Ramos (cell line): ENCODE results near the gene SLX4IP.
"Not testable (repeated sequence)": the region's sequence is repeated elsewhere in the genome, so short reads cannot be mapped to it uniquely, and the experiment has no call there.

Experiments used
- in situ Hi-C: fragments of 300-500 bp; cut with MboI; formaldehyde crosslinking; loops from one replicate; pipeline ENCODE4 v1.14.3; 2022; ENCODE audit warnings: low sequenced_read_pairs; ENCODE audit not compliant: unreplicated experiment

SLX4IP gene

GRCh38 chr20:10617549-10618133 is 182.5 kb downstream of the SLX4IP start:
- in situ Hi-C loops: not testable (repeated sequence)

GRCh38 chr20:10618611-10619245 is 183.6 kb downstream of the SLX4IP start:
- in situ Hi-C loops: no loop called here

GRCh38 chr20:10619427-10619826 is 184.3 kb downstream of the SLX4IP start:
- in situ Hi-C loops: no loop called here

- in situ Hi-C loops: no loop called here
Observed at GRCh38 chr20:10621149-10621548, 186.0 kb downstream of the SLX4IP start.

- in situ Hi-C loops: no loop called here
Observed at GRCh38 chr20:10622657-10623418, 187.7 kb downstream of the SLX4IP start.

- in situ Hi-C loops: no loop called here
Observed at GRCh38 chr20:10625641-10626040, 190.5 kb downstream of the SLX4IP start.

- in situ Hi-C loops: no loop called here
Observed at GRCh38 chr20:10626896-10627295, 191.8 kb downstream of the SLX4IP start.

- in situ Hi-C loops: no loop called here
Observed at GRCh38 chr20:10629946-10630650, 195.0 kb downstream of the SLX4IP start.

GRCh38 chr20:10631126-10631525 is 196.0 kb downstream of the SLX4IP start:
- in situ Hi-C loops: no loop called here

GRCh38 chr20:10632721-10633509 is 197.8 kb downstream of the SLX4IP start:
- in situ Hi-C loops: no loop called here

- in situ Hi-C loops: no loop called here
Observed at GRCh38 chr20:10633718-10634117, 198.6 kb downstream of the SLX4IP start.

- in situ Hi-C loops: no loop called here
Observed at GRCh38 chr20:10634211-10634610, 199.1 kb downstream of the SLX4IP start.

- in situ Hi-C loops: no loop called here
Observed at GRCh38 chr20:10634683-10635411, 199.7 kb downstream of the SLX4IP start.

GRCh38 chr20:10635476-10636208 is 200.5 kb downstream of the SLX4IP start:
- in situ Hi-C loops: no loop called here

GRCh38 chr20:10636326-10636818 is 201.3 kb downstream of the SLX4IP start:
- in situ Hi-C loops: no loop called here

- in situ Hi-C loops: no loop called here
Observed at GRCh38 chr20:10637031-10637559, 202.0 kb downstream of the SLX4IP start.

GRCh38 chr20:10637563-10637962 is 202.5 kb downstream of the SLX4IP start:
- in situ Hi-C loops: no loop called here

- in situ Hi-C loops: no loop called here
Observed at GRCh38 chr20:10639077-10639736, 204.1 kb downstream of the SLX4IP start.
